Karpas-422 (cell line): ENCODE data around the gene PRB2. TPM values are rescaled to one million over a fixed set of nuclear protein-coding genes. Genes with fewer than 3 reads are reported as not detected.

Source experiments
- total RNA-seq: library from RNA; depleted of rRNA; stranded (reverse); fragments of >200 nt; shearing (Covaris generic); gene quantifications from 2 replicates; pipeline ENCODE4 v1.2.3, GENCODE V29; 2014; ENCODE audit warnings: low replicate concordance; rRNA removed

PRB2 gene
- total RNA-seq, 1 experiment from 2014 or later = not detected

Other genes starting within 250 kb of the PRB2 start
- gene SMIM10L1, start 224.4 kb downstream of the PRB2 start, total RNA-seq = 4.9 and 9.0 TPM in 2 replicates
- gene TAS2R42, start 208.6 kb downstream of the PRB2 start, total RNA-seq = not detected in 2 replicates
- not detected in 2 replicates for gene PRB3, start 125.9 kb downstream of the PRB2 start, total RNA-seq
- not detected in 2 replicates for gene PRB4, start 85.1 kb downstream of the PRB2 start, total RNA-seq